ENCODE data around the gene BPIFB6.

DNA sequence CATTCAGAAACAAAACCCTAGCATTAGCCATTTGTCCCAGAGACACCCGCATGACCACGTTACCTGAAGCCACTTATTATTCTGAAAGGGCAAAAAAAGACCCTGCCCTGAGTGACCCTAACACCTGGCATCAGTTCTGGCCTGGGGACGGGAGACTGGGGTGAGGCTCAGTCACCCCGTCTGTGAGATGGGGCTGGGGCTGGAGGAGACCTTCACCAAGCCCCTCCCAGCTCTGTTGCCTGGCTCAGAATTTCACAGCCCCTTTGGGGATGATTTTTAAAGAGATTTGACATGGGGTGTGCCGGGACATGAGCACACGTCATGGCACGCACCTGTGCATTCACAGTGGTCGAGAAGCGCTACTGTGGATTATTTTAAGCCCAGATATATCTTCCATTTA is 1.4 kb upstream of the BPIFB6 start:
- TF ChIP-seq, protein P1, sequence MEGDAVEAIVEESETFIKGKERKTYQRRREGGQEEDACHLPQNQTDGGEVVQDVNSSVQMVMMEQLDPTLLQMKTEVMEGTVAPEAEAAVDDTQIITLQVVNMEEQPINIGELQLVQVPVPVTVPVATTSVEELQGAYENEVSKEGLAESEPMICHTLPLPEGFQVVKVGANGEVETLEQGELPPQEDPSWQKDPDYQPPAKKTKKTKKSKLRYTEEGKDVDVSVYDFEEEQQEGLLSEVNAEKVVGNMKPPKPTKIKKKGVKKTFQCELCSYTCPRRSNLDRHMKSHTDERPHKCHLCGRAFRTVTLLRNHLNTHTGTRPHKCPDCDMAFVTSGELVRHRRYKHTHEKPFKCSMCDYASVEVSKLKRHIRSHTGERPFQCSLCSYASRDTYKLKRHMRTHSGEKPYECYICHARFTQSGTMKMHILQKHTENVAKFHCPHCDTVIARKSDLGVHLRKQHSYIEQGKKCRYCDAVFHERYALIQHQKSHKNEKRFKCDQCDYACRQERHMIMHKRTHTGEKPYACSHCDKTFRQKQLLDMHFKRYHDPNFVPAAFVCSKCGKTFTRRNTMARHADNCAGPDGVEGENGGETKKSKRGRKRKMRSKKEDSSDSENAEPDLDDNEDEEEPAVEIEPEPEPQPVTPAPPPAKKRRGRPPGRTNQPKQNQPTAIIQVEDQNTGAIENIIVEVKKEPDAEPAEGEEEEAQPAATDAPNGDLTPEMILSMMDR (IDR thresholded peaks at IDR 0.05), result no peak
- TF ChIP-seq POLR2AphosphoS5 (IDR thresholded peaks at IDR 0.05), result no peak
- no peak for TF ChIP-seq POLR2A (IDR thresholded peaks at IDR 0.05)
- no peak for TF ChIP-seq EP300 (IDR thresholded peaks at IDR 0.05; ENCODE audit: low read depth)

Measured in transverse colon (tissue), 4 donors.